Type B pancreatic cell (in vitro differentiated cells): ENCODE results near the gene EPN3. TPM values are rescaled to one million over a fixed set of nuclear protein-coding genes. Genes with fewer than 3 reads are reported as not detected.
A peak's percentile ranks its signal among the peaks of the same experiment; 100 is the strongest.

Experiments used
- DNase-seq: peaks from one replicate; pipeline ENCODE4 v3.0.0; 2021; ENCODE audit warnings: mixed read lengths; ENCODE audit not compliant: unreplicated experiment; ENCODE audit errors: extremely low spot score
- H3K27ac Mint-ChIP-seq: 2 replicates; pipeline ENCODE4 v1.8.0; 2021; ENCODE audit warnings: mild to moderate bottlenecking, mixed read lengths
- H3K27me3 Mint-ChIP-seq: 2 replicates; pipeline ENCODE4 v1.8.0; 2021; ENCODE audit warnings: mixed read lengths
- H3K36me3 Mint-ChIP-seq: 2 replicates; pipeline ENCODE4 v1.8.0; 2021; ENCODE audit warnings: mixed read lengths
- H3K4me1 Mint-ChIP-seq: one replicate; pipeline ENCODE4 v1.8.0; 2021; ENCODE audit warnings: mixed read lengths; ENCODE audit not compliant: unreplicated experiment
- H3K4me3 Mint-ChIP-seq: 2 replicates; pipeline ENCODE4 v1.8.0; 2021; ENCODE audit warnings: mild to moderate bottlenecking, mixed read lengths
- H3K9me3 Mint-ChIP-seq: 2 replicates; pipeline ENCODE4 v1.8.0; 2021; ENCODE audit warnings: mixed read lengths
- CTCF ChIP-seq: fragments of 200-600 bp; sonication (generic); conservative IDR thresholded peaks from 2 replicates; pipeline ENCODE4 v1.5.0; 2021; ENCODE audit warnings: antibody characterized with exemption, mild to moderate bottlenecking
- total RNA-seq: library from RNA; stranded (reverse); gene quantifications from 2 replicates; pipeline ENCODE4 v1.2.1, GENCODE V29; 2021; ENCODE audit warnings: low replicate concordance

Gene EPN3
- total RNA-seq, 1 donor from 2014 or later, result 41.7 TPM

GRCh38 chr17:50551433-50551815, 18.9 kb downstream of the EPN3 start:
- DNase-seq, result no peak
- Mint-ChIP-seq H3K4me1 (peaks cover 4% of the 10 kb centered on the region), H3K27ac (no peak overlapping the region), H3K4me3 (no peak overlapping the region), H3K9me3 (no peaks in the 10 kb centered on the region), H3K27me3 (peaks cover 6% of the 10 kb centered on the region), H3K36me3 (no peaks in the 10 kb centered on the region)
- no peak for TF ChIP-seq CTCF

DNA sequence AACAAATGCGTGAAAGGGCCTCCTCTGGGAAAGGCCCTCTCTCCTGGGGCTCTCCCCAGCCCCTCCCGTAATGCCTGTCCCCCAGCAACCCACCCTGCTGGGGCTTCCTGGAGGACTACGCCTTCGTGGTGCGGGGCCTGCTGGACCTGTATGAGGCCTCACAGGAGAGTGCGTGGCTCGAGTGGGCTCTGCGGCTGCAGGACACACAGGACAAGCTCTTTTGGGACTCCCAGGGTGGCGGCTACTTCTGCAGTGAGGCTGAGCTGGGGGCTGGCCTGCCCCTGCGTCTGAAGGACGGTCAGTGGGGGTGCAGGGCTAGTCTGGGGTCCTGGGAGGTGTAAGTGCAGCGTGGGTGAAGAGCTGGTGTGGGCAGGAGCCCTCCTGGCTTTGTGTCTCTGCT, 19.3 kb downstream of the EPN3 start:
- Mint-ChIP-seq H3K4me1 (peaks cover under 1% of the 10 kb centered on the region), H3K9me3 (no peaks in the 10 kb centered on the region), H3K27ac (no peak overlapping the region), H3K36me3 (no peaks in the 10 kb centered on the region), H3K27me3 (peaks cover 6% of the 10 kb centered on the region), H3K4me3 (no peak overlapping the region)
- no peak for TF ChIP-seq CTCF
- no peak for DNase-seq

DNA sequence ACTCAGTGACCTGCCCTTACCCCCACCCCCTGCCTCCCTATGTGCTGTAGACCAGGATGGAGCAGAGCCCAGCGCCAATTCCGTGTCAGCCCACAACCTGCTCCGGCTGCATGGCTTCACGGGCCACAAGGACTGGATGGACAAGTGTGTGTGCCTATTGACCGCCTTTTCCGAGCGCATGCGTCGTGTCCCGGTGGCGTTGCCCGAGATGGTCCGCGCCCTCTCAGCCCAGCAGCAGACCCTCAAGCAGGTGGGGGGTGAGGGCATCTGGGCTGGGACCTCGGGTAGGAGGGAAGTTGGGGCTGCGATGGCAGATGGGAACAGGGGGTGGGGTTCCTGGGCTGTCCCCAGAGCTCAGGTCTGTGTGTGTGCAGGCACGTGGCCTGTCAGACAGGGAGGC, 21.7 kb downstream of the EPN3 start:
- TF ChIP-seq CTCF, result no peak
- Mint-ChIP-seq H3K27ac (no peak overlapping the region), H3K27me3 (peaks cover 25% of the 10 kb centered on the region), H3K36me3 (no peaks in the 10 kb centered on the region), H3K9me3 (no peaks in the 10 kb centered on the region), H3K4me3 (no peak overlapping the region), H3K4me1 (peaks cover 5% of the 10 kb centered on the region)
- no peak for DNase-seq

GRCh38 chr17:50556803-50557202, 24.3 kb downstream of the EPN3 start:
- H3K27me3 Mint-ChIP-seq, result peaks cover 36% of the 10 kb centered on the region

GRCh38 chr17:50557630-50558029, 25.1 kb downstream of the EPN3 start:
- H3K36me3 Mint-ChIP-seq, result no peaks in the 10 kb centered on the region
- no peaks in the 10 kb centered on the region for H3K9me3 Mint-ChIP-seq
- peak overlapping the region; percentile 34 for H3K27ac Mint-ChIP-seq
- peaks cover 42% of the 10 kb centered on the region for H3K27me3 Mint-ChIP-seq
- no peak for TF ChIP-seq CTCF
- no peak for DNase-seq
- H3K4me1 Mint-ChIP-seq, result peaks cover 10% of the 10 kb centered on the region
- no peak overlapping the region for H3K4me3 Mint-ChIP-seq

More at GRCh38 chr17:50556803-50557202, 24.3 kb downstream of the EPN3 start:
- Mint-ChIP-seq H3K36me3 (no peaks in the 10 kb centered on the region), H3K4me1 (peaks cover 5% of the 10 kb centered on the region), H3K9me3 (no peaks in the 10 kb centered on the region), H3K4me3 (no peak overlapping the region), H3K27ac (no peak overlapping the region)
- no peak for DNase-seq
- no peak for TF ChIP-seq CTCF

DNA sequence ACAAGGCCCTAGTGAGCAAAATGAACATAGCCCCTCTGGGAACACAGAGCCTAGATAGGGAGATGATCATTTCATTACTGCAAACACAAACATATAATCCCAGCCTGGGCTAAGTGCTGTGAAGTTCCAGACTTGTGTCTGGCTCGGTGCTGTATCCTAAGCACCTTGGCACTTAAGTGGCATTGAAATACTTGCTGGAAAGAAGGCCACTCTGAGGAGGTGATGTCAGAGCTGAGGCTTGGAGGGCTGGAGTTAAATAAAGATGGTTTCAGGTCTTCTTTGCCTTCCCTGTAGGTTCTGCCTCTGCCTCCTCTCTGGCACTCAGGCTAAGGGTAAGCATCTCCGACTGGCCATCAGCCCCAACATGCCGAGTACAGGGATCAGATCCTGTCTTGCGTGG, 25.6 kb downstream of the EPN3 start:
- H3K27me3 Mint-ChIP-seq, result peaks cover 47% of the 10 kb centered on the region
- peak overlapping the region; percentile 72 for H3K4me3 Mint-ChIP-seq
- no peak for TF ChIP-seq CTCF

More for the DNA sequence above, 25.6 kb downstream of the EPN3 start:
- no peak for DNase-seq
- Mint-ChIP-seq H3K36me3 (no peaks in the 10 kb centered on the region), H3K9me3 (no peaks in the 10 kb centered on the region), H3K4me1 (peaks cover 10% of the 10 kb centered on the region), H3K27ac (no peak overlapping the region)
